ENCODE measurements around the gene ELAVL2. TPM values are rescaled to one million over a fixed set of nuclear protein-coding genes. Genes with fewer than 3 reads are reported as not detected.

The ELAVL2 gene
- total and polyA plus RNA-seq, 2 of the 4 experiments (the other 2 are of a cell fraction), result 0.36 TPM; not detected in 1

DNA sequence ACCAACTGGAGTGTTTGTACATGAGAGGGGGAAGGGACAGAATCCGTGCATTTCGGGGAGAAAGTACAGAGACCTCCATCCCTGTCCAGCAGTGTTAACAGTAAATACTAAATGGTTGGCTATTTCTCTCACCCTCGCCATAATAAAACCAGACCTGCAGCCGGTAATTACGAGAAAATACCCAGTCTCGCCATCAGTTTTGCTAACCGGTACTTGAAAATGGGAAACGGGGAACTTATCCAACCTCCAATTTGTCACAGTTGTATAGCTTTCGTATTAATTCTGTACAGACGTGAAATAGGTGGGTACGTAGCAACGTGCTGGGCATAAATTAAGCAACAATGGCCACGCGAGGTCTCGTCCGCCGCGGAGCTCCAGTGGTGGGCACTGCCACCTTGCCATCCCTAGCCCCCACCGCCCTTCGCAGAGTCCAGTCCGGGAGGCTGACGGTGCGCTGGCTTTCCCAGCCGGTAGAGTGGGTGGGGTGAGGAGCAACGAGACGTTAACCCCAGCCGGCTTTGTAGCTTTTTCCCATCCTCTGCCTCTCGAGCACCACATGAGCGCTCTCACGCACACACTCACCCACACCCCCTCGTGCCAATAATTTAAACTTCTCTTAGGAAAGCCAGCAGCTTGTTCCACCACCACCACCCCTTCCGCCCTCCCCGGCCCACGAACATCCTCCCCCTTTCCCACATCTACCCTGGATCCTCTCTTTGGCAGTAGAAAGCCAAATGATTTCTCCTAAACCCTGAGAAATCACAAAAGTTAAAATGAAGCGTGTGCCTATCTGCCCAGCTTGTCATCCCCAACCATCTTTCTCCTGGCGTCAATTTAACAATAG lies 1.8 kb downstream of the ELAVL2 start:
- no TSS peak for BruUV-seq (replicated peaks)
- Histone ChIP-seq H4K5ac (ENCODE audit: low read depth, low read length) (no peak overlapping the region), H3K9me1 (ENCODE audit: insufficient read depth, low read length) (no peaks in the 10 kb centered on the region), H2BK5ac (ENCODE audit: low read depth, low read length, poor library complexity, severe bottlenecking) (no peak overlapping the region), H3K14ac (replicated peaks; ENCODE audit: low read depth, low read length) (no peak overlapping the region), H3K9me3 (ENCODE audit: control insufficient read depth, insufficient read depth, low read length) (no peaks in the 10 kb centered on the region; the same call in 1 of the 2 replicates), H3K18ac (ENCODE audit: low read depth, low read length) (no peak overlapping the region), H3K79me1 (ENCODE audit: low read depth in 1 of 2, low read length in 2 of 2) (no peaks in the 10 kb centered on the region), H2AFZ (replicated peaks; ENCODE audit: low read length, poor library complexity) (peak overlapping the region; percentile 8), H4K91ac (ENCODE audit: insufficient read depth, low read depth, low read length) (no peak overlapping the region), H2AK9ac (replicated peaks; ENCODE audit: low read depth, low read length, poor library complexity) (no peak overlapping the region), H3K4me1 (ENCODE audit: control insufficient read depth, insufficient read depth, low read length) (no peaks in the 10 kb centered on the region), H4K20me1 (ENCODE audit: insufficient read depth, low read length) (no peaks in the 10 kb centered on the region), H3K27me3 (ENCODE audit: control insufficient read depth, insufficient read depth, low read length) (peaks cover 17% of the 10 kb centered on the region), H2AK5ac (ENCODE audit: low read depth, low read length) (no peak overlapping the region), H4K8ac (ENCODE audit: low read depth in 2 of 2, low read length in 2 of 2) (no peak overlapping the region), H3K9ac (ENCODE audit: low read depth, low read length) (no peak overlapping the region), H2BK20ac (ENCODE audit: low read depth, low read length) (no peak overlapping the region), H3K23ac (ENCODE audit: low read depth, low read length) (no peak overlapping the region), H3K56ac (ENCODE audit: extremely low read depth, insufficient read depth, low read length) (no peak overlapping the region), H3K36me3 (ENCODE audit: control insufficient read depth, insufficient read depth, low read length) (no peaks in the 10 kb centered on the region), H3K4me3 (ENCODE audit: insufficient read depth, low read depth, low read length) (no peak overlapping the region), H2BK120ac (ENCODE audit: low read depth, low read length) (no peak overlapping the region), H2BK15ac (ENCODE audit: low read depth, low read length) (no peak overlapping the region), H3K4me2 (ENCODE audit: low read depth, low read length) (no peak overlapping the region), H3K27ac (ENCODE audit: insufficient read depth, low read length) (no peak overlapping the region), H3K4ac (ENCODE audit: low read depth, low read length) (no peak overlapping the region)
- intact Hi-C loops (cut with micrococcal nuclease) (no loop called here), dilution Hi-C loops (cut with HindIII; ENCODE audit: low sequenced_read_pairs, unreplicated experiment) (no loop called here), in situ Hi-C loops (cut with MboI; ENCODE audit: low sequenced_read_pairs) (no loop called here)
- WGBS, 2 experiments (ENCODE audit: extremely low coverage in 2 of 2, insufficient read length in 1 of 2), result 0% methylated on average over 7 of the region's 36 CpGs; no CpG with 5 or more reads in 1 of the 2 experiments
- DNase-seq, result no peak
- TF ChIP-seq FOS (IDR thresholded peaks at IDR 0.05; ENCODE audit: low read depth, low read length) (no peak), USF2 (IDR thresholded peaks at IDR 0.05; ENCODE audit: low read depth, low read length) (no peak), POLR2A (IDR thresholded peaks at IDR 0.05; ENCODE audit: low read depth, low read length) (no peak), CEBPB (IDR thresholded peaks at IDR 0.05; ENCODE audit: low read depth, low read length) (no peak), MXI1 (IDR thresholded peaks at IDR 0.05; ENCODE audit: borderline replicate concordance, low read depth, low read length) (no peak), RAD21 (IDR thresholded peaks at IDR 0.05; ENCODE audit: low read length) (no peak)
- TF ChIP-seq, protein P1, sequence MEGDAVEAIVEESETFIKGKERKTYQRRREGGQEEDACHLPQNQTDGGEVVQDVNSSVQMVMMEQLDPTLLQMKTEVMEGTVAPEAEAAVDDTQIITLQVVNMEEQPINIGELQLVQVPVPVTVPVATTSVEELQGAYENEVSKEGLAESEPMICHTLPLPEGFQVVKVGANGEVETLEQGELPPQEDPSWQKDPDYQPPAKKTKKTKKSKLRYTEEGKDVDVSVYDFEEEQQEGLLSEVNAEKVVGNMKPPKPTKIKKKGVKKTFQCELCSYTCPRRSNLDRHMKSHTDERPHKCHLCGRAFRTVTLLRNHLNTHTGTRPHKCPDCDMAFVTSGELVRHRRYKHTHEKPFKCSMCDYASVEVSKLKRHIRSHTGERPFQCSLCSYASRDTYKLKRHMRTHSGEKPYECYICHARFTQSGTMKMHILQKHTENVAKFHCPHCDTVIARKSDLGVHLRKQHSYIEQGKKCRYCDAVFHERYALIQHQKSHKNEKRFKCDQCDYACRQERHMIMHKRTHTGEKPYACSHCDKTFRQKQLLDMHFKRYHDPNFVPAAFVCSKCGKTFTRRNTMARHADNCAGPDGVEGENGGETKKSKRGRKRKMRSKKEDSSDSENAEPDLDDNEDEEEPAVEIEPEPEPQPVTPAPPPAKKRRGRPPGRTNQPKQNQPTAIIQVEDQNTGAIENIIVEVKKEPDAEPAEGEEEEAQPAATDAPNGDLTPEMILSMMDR (conservative IDR thresholded peaks at IDR 0.05; ENCODE audit: low read depth, low read length), result no peak
- ChIA-PET CTCF (no interaction called here), POLR2A (ENCODE audit: unreplicated experiment) (no interaction called here)
- no peak for ATAC-seq (ENCODE audit: low read depth)
